Rectal smooth muscle tissue (tissue), 1 donor: ENCODE measurements around the gene BCL11A.

ENCODE experiments used
- H3K27ac ChIP-seq: one replicate; pipeline ENCODE4 v1.7.0; 2013; ENCODE audit warnings: low read depth, low read length, inconsistent platforms
- H3K27me3 ChIP-seq: one replicate; pipeline ENCODE4 v1.7.0; 2013; ENCODE audit warnings: low read length; ENCODE audit not compliant: control insufficient read depth, insufficient read depth
- H3K36me3 ChIP-seq: one replicate; pipeline ENCODE4 v1.7.0; 2013; ENCODE audit warnings: low read length; ENCODE audit not compliant: control insufficient read depth, insufficient read depth
- H3K4me1 ChIP-seq: one replicate; pipeline ENCODE4 v1.7.0; 2013; ENCODE audit warnings: low read length; ENCODE audit not compliant: control insufficient read depth, insufficient read depth
- H3K4me3 ChIP-seq: one replicate; pipeline ENCODE4 v1.7.0; 2013; ENCODE audit warnings: low read length
- H3K9ac ChIP-seq: one replicate; pipeline ENCODE4 v1.7.0; 2013; ENCODE audit warnings: low read length

Gene BCL11A

DNA sequence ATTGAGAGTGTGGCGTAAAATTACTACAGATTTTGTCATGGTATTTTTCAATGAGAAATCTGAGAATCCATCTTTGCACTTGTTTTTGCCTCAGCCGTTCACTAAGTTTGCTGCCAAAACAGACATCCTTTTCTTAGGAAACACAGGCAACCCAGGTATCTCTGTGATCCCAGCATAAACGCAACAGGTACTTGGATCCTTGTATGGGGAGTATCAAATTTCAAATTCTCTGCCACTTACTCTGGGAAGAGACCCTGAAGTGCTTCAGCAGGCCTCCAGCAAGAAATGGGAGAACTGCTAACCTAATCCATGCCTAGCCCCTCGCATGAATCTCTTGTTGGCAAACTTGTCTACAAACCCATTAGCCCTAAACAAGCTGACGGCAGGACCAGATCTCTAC, 83.1 kb downstream of the BCL11A start:
- no peaks in the 10 kb centered on the region for H3K4me1 ChIP-seq
- H3K27me3 ChIP-seq = no peaks in the 10 kb centered on the region
- H3K9ac ChIP-seq = no peak overlapping the region
- no peaks in the 10 kb centered on the region for H3K36me3 ChIP-seq
- H3K4me3 ChIP-seq = no peak overlapping the region
- no peak overlapping the region for H3K27ac ChIP-seq

DNA sequence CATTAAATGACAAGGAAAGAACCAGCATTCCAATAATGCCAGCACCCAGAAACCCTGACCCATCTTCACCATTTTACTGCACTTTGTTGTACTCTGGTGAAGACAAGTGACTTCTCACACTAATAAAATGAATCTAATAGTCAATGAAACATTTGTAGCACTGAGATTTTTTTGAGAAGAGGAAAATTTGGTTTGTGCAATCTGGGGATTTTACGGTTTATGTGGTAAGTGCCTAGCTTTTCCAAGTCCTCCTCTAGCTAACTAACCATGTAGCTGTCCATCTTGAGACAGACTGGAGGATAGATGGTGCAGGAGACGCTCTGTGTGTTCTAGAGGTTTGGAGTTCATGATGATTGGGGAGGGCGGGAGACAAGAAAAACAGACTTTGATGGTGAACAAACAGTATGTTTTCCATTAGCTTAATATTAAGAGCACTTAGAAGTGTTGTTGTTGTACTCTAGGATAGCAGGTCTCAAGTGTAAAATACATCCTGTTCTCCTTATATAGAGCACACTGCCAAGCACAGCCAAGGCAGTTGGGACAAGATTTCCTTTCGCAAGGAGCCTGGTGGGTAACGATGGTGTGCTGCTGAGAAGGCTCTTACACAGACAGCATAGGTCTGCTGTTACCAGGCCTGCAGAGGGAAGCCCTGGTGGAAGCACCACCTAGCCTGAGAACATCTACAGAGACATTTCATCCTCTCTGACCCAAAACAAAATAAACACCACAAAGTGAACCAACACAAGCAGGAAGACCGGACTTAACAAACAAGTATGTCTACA, 83.7 kb downstream of the BCL11A start:
- H3K9ac ChIP-seq = no peak overlapping the region
- H3K4me3 ChIP-seq = no peak overlapping the region
- no peaks in the 10 kb centered on the region for H3K27me3 ChIP-seq
- H3K27ac ChIP-seq = no peak overlapping the region
- no peaks in the 10 kb centered on the region for H3K36me3 ChIP-seq
- no peaks in the 10 kb centered on the region for H3K4me1 ChIP-seq

DNA sequence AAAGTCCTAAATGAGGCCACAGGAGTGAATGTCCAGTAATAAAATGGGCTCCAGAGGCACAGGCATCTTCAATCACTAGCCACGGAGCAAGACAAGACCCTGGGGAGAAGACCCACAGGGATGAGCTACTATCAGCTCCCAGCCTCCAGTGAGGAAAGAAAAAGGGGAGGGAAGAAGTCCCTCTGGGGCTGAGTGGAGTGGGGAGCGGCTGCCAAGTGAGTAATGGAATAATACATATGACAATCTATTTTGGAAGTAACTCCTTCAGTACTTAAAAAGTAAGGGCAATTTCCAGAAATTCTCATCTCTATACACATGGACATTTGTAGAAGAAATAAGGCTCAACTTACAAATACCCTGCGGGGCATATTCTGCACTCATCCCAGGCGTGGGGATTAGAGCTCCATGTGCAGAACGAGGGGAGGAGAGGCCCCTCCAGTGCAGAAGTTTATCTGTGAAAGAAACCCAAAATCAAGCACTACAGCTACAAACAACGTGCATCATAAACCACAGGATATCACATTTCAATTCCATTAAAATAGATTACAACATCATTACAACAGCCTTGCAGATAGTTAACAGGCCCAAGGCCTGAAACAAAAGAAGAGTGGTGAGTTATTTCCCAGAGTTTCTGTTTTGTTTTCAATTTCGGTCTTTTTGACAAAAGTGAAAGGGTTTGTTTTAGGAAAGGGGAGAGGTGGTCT, 84.9 kb downstream of the BCL11A start:
- Histone ChIP-seq H3K9ac (no peak overlapping the region), H3K27ac (no peak overlapping the region), H3K4me3 (no peak overlapping the region), H3K36me3 (no peaks in the 10 kb centered on the region), H3K4me1 (no peaks in the 10 kb centered on the region), H3K27me3 (no peaks in the 10 kb centered on the region)

DNA sequence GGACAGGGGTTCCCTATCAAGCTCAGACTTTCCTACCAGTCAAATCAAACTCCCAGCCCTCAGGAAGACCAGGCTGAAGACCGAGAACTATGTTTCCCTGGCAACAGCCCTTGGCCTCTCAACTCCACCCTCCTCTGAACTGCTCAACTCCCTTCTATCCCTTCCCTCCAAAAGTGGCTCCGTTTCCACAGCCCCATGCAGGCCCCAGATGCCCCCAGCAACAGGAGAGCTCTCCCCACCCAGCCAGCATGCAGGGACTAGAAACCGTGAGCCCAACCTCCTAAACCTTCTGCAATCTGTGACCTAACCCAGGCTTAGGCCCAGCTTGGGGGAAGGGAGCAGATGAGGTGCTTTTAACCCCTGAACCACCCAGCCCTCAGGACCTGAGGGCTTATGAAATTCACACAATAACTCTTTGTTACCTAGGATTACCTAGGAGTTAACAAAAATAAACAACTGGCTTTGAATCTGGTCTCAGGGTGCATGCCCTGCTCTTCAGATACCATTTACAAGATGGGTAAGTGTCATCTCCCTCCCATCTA, 87.2 kb downstream of the BCL11A start:
- Histone ChIP-seq H3K27ac (peak overlapping the region; percentile 33), H3K9ac (no peak overlapping the region), H3K4me3 (no peak overlapping the region), H3K36me3 (no peaks in the 10 kb centered on the region), H3K27me3 (no peaks in the 10 kb centered on the region), H3K4me1 (peaks cover 4% of the 10 kb centered on the region)

DNA sequence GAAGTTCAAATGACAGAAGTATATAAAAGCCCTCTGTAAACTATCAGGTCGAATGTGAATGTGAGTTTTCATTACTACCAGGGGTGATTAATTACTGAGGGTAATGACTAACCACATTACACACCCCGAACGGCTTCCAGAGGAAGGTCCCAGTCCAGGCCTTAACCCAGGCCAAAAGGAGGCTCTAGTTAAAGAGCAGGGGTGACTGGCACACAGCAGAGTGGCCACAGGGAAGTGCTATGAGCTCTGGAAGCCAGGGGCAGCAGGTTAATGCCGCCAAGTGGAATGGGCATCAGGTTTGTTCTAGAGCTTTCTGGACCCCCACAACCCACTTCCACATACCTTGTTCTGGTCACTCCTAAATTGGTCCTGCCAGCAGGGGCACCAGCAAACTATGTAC, 87.7 kb downstream of the BCL11A start:
- H3K9ac ChIP-seq = no peak overlapping the region
- H3K27ac ChIP-seq = peak overlapping the region; percentile 33
- H3K4me1 ChIP-seq = peaks cover 4% of the 10 kb centered on the region

DNA sequence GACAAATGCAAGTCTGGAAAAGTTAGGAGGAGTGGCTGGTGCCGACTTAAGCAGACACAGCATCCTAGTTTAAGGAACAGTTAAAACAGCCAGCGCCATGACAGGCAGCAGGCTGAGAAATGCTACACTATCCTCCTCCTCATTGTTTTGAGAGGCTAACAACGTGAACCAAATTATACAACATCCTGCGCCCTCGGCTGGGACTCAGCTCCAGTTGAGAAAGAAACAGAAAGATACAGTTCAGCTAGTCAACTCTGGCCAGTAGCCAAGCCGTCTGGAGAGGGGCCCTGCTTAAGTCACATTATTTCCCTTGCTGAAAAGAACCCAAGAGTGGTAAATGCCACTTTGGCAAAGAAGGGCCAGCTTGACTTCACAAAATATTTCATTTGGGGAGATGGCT, 90.2 kb downstream of the BCL11A start:
- Histone ChIP-seq H3K27me3 (no peaks in the 10 kb centered on the region), H3K36me3 (peaks cover 3% of the 10 kb centered on the region), H3K4me3 (no peak overlapping the region), H3K27ac (peak overlapping the region; percentile 38), H3K4me1 (peaks cover 4% of the 10 kb centered on the region), H3K9ac (no peak overlapping the region)

More for the DNA sequence above, 87.7 kb downstream of the BCL11A start:
- Histone ChIP-seq H3K4me3 (no peak overlapping the region), H3K36me3 (no peaks in the 10 kb centered on the region), H3K27me3 (no peaks in the 10 kb centered on the region)

DNA sequence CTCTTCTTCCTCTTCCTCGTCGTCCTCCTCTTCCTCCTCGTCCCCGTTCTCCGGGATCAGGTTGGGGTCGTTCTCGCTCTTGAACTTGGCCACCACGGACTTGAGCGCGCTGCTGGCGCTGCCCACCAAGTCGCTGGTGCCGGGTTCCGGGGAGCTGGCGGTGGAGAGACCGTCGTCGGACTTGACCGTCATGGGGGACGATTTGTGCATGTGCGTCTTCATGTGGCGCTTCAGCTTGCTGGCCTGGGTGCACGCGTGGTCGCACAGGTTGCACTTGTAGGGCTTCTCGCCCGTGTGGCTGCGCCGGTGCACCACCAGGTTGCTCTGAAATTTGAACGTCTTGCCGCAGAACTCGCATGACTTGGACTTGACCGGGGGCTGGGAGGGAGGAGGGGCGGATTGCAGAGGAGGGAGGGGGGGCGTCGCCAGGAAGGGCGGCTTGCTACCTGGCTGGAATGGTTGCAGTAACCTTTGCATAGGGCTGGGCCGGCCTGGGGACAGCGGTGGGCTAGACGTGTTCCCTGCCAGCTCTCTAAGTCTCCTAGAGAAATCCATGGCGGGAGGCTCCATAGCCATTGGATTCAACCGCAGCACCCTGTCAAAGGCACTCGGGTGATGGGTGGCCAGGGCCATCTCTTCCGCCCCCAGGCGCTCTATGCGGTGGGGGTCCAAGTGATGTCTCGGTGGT, 91.9 kb downstream of the BCL11A start:
- Histone ChIP-seq H3K27me3 (no peaks in the 10 kb centered on the region), H3K27ac (no peak overlapping the region), H3K9ac (no peak overlapping the region), H3K4me1 (peaks cover 4% of the 10 kb centered on the region), H3K36me3 (peaks cover 3% of the 10 kb centered on the region), H3K4me3 (no peak overlapping the region)

DNA sequence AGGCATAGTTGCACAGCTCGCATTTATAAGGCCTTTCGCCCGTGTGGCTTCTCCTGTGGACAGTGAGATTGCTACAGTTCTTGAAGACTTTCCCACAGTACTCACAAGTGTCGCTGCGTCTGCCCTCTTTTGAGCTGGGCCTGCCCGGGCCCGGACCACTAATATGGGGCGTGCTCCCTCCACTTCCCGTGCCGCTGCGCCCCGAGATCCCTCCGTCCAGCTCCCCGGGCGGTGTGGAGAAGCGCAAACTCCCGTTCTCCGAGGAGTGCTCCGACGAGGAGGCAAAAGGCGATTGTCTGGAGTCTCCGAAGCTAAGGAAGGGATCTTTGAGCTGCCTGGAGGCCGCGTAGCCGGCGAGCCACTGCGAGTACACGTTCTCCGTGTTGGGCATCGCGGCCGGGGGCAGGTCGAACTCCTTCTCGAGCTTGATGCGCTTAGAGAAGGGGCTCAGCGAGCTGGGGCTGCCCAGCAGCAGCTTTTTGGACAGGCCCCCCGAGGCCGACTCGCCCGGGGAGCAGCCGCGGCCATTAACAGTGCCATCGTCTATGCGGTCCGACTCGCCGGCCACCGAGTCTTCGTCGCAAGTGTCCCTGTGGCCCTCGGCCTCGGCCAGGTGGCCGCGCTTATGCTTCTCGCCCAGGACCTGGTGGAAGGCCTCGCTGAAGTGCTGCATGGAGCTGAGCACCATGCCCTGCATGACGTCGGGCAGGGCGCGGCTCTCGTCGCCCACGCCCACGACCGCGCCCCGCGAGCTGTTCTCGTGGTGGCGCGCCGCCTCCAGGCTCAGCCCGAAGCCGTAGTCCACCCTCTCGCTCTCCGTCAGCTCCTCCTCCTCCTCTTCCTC, 92.7 kb downstream of the BCL11A start:
- Histone ChIP-seq H3K4me1 (peaks cover 4% of the 10 kb centered on the region), H3K36me3 (peaks cover 3% of the 10 kb centered on the region), H3K4me3 (no peak overlapping the region), H3K27me3 (no peaks in the 10 kb centered on the region), H3K9ac (no peak overlapping the region), H3K27ac (no peak overlapping the region)

DNA sequence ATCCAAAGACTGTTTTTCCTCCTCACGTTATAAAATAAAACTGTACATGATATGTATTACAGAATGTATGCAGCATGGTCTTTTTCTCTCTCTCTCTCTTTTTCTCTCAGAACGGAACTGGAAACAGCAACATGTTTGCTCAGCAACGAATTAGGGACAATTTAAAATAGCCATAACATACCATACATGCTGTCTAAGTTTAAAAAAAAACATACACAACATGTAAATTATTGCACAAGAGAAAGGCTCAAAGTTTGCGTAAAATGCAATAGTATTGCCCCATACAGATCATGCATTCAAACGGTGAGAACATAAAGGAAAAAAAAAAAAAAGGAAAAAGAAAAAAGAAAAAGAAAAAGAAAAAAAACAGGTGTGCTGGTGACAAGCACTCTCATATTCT, 93.6 kb downstream of the BCL11A start:
- H3K4me1 ChIP-seq = peaks cover 4% of the 10 kb centered on the region
- no peak overlapping the region for H3K4me3 ChIP-seq
- H3K27ac ChIP-seq = no peak overlapping the region
- no peaks in the 10 kb centered on the region for H3K27me3 ChIP-seq
- no peak overlapping the region for H3K9ac ChIP-seq
- peaks cover 3% of the 10 kb centered on the region for H3K36me3 ChIP-seq

DNA sequence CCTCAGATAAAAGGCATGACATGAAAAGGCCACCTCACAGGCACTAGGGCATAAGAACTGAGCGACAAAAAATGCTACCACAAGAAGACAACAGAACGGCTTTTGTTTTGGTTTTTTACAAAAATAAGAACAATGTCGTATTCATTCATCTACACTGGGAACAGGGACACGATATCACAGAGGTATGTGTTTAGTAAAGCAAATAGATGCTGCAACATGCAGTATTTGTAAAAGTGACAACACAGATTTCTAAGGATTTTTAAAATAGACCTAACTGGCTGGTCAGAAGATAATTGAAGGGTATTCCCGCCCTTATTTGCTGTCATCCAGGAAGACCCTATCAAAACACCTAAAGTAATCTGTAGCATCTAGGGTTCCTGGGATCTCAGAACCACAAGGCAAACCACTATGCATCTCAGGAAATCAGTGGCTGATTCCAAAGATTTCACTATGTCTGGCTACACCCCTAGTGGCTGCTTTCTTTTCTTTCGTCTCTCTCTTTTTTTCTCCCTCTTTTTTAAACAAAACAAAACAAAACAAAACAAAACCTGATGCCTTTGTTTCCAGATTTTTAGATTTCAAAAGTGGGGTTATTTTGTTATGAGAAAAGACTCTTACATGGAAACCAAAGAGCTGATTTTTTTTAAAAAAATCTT, 97.2 kb downstream of the BCL11A start:
- H3K4me3 ChIP-seq = no peak overlapping the region
- peaks cover 3% of the 10 kb centered on the region for H3K36me3 ChIP-seq
- H3K9ac ChIP-seq = no peak overlapping the region
- no peaks in the 10 kb centered on the region for H3K27me3 ChIP-seq
- H3K27ac ChIP-seq = no peak overlapping the region
- H3K4me1 ChIP-seq = no peaks in the 10 kb centered on the region

DNA sequence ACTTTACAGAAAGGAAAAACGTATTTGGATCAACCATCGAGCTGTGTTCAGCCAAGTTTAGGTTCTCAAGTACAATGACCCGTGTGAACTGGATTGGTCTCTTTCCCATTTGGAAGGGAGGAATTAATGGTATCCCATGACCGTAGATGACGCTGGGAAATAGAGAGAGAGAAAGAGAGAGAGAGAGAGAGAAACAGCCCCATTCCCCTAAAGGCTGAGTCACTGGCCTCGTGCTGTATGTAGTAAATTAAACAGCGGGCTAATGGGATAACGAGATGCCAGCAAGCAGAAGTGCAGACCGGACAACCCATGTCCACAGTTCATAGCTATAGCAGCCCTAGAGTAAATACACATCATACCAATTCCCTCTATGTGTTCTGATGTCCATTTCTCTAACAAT, 99.6 kb downstream of the BCL11A start:
- H3K36me3 ChIP-seq = no peaks in the 10 kb centered on the region
- H3K27me3 ChIP-seq = no peaks in the 10 kb centered on the region
- H3K9ac ChIP-seq = no peak overlapping the region
- no peak overlapping the region for H3K4me3 ChIP-seq
- no peak overlapping the region for H3K27ac ChIP-seq
- H3K4me1 ChIP-seq = no peaks in the 10 kb centered on the region
